SH-SY5Y (cell line): ENCODE data around the gene BAK1.

ENCODE experiments used
- GATA2 ChIP-seq: IDR thresholded peaks from 2 replicates; pipeline ENCODE4 v1.6.1; 2011; ENCODE audit warnings: mild to moderate bottlenecking, low read depth, low read length
- GATA3 ChIP-seq: IDR thresholded peaks from 2 replicates; pipeline ENCODE4 v1.6.1; 2011; ENCODE audit warnings: low read depth, mild to moderate bottlenecking, low read length, moderate library complexity

DNA sequence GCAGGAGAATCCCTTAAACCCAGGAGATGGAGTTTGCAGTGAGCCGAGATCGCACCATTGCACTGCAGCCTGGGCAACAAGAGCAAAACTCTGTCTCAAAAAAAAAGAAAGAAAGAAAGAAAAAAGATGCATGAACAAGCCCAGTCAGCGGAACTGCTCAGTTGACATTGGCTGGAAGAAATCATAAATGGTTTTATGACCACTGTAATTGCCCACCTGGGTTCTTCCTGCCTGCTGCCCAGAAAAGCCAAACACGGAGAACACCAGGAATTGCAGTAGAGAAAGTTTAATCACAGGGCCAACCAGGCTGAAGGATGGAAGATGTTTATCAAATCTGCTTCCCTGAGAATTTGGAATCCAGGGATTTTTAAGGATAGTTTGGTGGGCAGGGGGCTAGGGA, 22.7 kb downstream of the BAK1 start:
- TF ChIP-seq GATA3 (no peak), GATA2 (no peak)
